Renal pelvis (tissue), 4 donors: ENCODE measurements around the gene SLC25A18. TPM values are rescaled to one million over a fixed set of nuclear protein-coding genes. Genes with fewer than 3 reads are reported as not detected.

Source experiments
- DNase-seq: peaks from one replicate; pipeline ENCODE4 v3.0.0-alpha.2; 2013
- polyA plus RNA-seq, 3 donors: library from polyadenylated mRNA; unstranded; fragments of 120-200 nt; gene quantifications; one replicate each; pipeline ENCODE4 v1.2.1, GENCODE V29; 2013; ENCODE audit not compliant: insufficient read length in 3 of 3

Gene SLC25A18
- polyA plus RNA-seq, 3 donors: 0.89 to 2.0 (median 1.9) TPM

GRCh38 chr22:17566776-17567175, 3.5 kb downstream of the SLC25A18 start:
- no peak for DNase-seq

GRCh38 chr22:17569971-17570511, 6.7 kb downstream of the SLC25A18 start:
- DNase-seq: peak; percentile 44

DNA sequence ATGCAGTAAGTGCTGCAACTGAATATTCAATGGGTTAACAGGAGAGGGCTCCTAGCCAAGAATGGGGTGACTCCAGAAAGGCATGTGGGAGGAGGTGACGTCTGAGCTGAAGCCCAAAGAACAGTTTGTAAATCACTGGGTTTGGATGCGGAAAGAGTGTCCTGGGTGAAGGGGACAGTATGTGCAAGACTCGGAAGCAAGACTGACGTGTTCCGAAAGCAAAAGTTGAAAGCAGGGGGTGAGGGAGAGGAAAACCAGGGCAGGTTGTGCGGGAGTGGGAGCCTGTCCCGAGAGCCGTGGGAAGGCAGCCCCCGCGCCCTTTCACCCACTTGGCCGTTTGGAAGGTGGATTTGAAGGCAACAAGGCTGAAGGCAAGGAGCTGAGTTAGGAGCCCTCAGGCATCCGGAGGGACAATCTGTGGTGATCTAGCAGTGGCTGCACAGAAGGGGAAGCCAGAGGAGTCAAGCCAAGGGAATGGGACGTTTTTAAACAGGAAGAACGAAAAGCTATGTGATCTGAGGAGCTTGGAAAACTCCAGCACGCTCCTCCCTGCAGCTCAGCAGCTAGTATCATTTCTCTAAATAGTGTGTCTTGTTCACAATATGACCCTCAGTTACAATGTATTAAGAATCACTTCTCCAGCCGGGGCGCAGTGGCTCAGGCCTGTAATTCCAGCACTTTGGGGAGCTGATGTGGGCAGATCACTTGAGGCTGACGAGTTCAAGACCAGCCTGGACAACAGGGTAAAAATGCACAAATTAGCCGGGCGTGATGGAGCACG, 7.7 kb downstream of the SLC25A18 start:
- peak; percentile 61 for DNase-seq

DNA sequence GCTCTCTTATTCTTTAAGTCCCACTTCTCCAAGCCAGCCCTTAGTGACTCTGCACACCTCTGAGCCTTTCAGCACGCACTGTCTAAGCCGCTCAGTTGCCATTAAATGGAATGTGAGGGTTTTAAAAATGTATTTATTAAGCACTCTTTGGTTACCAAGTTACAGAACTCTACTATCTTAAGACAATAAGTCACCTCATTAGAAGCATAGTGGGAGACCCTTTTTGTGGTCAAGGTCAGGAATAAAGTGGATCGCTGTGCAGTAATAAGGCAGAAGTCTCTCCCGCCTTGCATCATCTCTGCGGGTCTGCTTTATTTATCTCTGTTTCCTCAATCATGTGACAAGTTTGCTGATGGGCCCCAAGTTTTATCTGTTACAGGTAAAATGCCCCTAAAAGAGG, 11.9 kb downstream of the SLC25A18 start:
- DNase-seq: no peak

DNA sequence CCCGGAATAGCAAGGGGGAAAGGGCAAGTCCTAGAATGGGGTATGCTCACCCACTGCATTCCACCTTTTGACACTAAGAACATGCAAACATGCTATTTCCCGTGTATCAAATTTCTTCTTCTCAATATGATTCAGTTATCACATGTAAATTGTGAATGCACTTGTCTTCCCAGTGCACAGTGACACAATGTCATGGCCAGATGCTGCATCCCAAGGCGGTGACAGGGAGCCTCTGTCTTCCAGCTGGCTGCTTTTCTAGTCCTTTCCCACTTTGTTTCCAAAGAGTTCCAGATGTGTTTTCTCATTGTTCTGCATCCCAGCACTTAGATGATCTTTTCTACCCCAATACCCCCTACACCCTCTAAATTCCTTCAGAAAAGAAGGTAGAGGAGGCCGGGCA, 12.4 kb downstream of the SLC25A18 start:
- DNase-seq: no peak

DNA sequence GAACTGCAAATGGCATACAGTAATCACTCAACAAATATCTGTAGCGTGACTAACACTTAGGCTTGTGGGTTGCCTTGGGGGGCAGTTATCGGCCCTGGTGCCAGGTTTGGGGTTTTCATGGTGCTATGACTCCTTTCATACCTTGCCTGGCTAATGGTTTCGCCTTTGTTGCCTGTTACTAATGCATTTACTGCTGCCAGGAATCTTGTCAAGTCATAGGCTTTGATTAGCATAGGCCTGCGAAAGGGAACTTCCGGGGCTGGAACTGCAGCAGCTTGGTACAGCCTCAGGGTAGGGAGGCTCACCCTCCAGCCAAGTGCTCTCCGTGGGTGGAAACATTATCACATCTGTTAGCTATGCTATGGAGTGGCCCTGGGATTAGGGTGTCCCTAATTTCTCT, 13.2 kb downstream of the SLC25A18 start:
- DNase-seq: no peak

DNA sequence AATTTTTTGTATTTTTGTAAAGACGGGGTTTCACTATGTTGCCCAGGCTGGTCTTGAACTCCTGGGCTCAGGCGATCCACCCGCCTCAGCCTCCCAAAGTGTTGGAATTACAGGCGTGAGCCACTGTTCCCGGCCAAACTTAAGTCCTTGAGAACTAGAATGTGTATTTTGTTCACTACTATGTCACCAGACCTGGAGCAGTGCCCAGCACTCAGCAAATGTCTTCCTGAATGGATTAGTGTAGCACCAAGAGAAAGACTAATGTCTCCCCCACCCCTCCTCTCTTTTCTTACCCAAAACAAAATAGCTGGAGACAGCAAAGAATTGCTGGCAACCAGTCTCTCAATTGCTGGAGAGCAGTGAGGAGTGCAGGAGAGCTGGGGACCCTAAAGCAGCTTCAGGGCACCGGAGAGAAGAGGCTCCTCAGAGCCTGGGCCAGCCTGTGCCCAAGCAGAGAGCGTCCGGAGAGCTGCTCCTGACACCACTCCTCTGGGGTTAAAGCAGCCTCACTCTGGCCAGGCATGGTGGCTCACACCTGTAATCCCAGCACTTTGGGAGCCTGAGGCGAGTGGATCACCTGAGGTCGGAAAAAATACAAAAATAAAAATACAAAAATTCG, 14.9 kb downstream of the SLC25A18 start:
- DNase-seq: peak; percentile 39

DNA sequence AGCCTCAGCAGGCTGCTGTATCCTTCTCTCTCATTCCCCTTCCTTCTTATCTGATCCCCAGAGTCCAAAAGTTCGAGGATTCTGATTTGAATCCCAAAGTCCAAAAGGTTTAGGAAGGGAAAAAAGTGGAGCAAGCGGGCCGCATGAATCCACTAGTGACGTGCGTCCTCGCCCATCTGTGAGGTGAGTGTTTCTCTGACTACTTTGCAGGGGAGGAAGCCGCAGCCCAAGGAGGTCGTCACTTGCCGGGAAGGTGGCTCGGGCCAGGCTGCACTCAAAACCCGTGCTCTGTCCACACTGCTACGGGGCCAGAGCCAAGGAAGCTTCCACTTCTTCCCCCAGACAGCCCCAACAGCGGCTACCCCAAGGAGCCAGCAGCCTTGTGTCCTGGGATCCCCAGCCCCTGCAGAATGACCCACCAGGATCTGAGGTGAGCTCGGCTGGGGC, 16.3 kb downstream of the SLC25A18 start:
- DNase-seq: no peak

DNA sequence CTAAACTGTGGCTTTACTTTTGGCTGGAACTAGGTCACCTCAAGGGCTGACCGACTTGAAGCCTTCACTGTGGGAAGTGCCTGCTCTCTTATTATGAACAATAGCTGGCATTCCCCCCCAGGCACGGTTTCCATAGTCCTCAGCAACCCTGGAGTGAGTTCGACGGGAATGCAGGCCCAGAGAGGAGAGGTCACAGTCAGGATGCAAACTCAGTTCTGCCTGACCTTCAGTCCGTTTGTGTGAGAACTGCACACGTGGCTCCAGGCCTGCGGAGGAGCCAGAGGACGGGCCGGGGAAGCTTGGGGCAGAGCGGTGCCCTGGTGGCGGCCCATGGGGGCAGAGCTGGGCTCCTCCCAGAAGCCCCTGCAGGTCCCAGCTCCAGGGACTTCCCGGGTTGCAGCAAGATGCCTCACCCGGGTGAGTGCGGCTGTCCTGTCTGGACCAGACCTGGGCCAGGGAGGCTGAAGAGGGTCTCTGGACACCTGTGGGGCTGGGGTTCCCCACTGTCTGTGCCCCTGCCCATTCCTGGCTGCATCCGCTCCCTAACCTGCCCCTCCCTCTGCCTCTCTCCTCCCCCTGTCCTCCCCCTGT, 17.2 kb downstream of the SLC25A18 start:
- DNase-seq: no peak

GRCh38 chr22:17581056-17581455, 17.8 kb downstream of the SLC25A18 start:
- no peak for DNase-seq

DNA sequence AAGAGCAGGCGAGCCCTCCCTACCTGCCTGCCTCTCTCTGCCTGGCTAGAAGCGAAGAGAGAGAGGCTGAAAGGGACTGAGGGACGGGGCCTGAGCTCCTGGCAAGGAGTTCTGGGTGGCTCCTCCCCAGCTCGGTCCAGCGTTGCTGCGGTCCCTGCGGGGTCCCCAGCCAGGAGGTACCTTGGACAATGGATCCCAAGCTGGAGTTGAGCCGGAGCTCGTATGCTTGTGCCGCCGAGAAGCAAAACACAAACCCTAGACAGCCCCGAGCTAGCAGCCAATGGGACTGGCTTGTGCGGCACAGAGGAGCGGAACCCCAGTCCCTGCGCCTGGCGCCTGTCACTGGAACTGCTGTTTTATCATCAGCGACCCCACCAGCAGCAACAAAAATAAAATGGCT, 18.3 kb downstream of the SLC25A18 start:
- DNase-seq: no peak

DNA sequence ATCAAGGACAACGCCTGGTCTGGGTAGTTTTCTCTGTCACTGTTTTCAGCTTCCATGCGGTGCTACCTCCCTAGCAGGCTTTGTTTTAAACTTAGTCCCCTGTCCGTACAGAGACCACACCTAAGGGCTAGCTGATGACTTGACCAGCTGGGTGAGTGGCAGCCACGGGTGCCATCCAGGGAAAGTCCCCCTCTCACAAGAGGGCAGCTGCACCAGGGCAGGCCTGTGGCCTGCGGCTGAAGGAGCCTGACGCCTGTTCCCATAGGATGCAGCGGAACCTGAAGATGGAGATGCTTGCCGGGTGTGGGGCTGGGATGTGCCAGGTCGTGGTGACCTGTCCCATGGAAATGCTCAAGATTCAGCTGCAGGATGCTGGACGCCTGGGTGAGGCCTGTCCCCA, 19.9 kb downstream of the SLC25A18 start:
- DNase-seq: no peak

DNA sequence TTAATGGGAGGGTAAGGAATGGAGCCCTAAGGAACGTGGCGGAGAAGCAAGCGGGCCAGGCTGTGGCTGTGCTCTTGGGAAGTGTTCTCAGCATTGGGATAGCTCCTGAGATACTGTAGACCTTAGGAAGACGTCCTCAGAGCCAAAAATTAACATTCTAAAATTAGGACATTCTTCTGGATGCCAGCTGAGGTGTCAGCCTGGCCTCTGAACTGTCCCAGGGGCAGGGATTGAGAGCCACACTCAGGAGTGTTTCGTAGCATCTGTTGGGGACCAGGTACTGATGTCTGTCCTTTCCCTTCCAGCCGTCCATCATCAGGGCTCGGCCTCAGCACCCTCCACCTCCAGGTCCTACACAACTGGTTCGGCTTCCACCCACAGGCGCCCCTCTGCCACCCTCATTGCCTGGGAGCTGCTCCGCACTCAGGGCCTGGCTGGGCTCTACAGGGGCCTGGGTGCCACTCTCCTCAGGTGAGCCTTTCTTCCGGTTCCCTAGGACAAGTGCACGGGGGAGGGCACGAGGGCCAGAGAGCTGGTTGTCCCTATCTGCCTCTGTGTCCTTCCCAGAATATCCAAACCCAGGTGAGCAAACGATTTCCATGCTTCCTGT, 23.6 kb downstream of the SLC25A18 start:
- DNase-seq: no peak

DNA sequence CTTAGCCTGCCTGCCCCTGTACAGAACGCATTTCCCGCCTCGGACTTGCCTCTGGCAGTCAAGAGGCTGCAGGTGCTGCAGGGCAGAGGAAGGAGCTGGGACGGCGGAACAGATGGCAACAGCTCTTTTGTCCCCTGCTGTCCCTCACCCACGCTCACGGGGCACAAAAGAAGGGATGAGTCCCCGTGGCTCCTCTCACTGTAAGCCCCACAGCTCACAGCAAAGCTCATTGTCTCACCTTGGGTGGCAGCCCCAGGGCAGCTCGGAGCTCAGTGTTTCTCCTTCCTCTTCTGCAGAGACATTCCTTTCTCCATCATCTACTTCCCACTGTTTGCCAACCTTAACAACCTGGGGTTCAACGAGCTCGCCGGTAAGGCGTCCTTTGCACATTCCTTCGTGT, 24.3 kb downstream of the SLC25A18 start:
- DNase-seq: no peak

- DNase-seq: no peak
These were observed 25.3 kb downstream of the SLC25A18 start for GRCh38 chr22:17588606-17589005.

DNA sequence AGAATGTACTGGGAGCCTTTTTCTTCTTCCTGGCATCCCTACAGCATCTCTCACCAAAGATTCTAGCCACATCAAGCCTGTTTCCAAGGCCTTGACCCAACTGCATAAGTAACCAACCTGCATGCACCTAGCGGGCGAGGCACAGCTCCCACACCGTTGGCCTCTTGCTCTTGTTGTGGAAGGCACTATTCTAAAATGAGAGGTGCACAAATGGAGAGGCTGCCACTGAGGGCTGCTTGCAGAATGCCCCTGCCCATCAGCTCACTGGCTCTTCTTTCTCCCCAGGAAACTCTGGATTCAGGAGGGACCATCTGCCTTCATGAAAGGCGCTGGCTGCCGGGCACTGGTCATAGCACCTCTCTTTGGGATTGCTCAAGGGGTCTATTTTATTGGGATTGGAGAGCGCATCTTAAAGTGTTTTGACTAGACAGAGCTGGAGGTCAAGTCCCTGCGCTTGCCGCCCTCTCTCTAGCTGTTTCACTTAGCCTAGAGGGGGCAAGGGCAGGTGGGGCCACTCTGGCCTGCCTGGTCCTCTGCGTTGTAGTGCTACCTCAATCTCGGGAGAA, 26.6 kb downstream of the SLC25A18 start:
- no peak for DNase-seq

DNA sequence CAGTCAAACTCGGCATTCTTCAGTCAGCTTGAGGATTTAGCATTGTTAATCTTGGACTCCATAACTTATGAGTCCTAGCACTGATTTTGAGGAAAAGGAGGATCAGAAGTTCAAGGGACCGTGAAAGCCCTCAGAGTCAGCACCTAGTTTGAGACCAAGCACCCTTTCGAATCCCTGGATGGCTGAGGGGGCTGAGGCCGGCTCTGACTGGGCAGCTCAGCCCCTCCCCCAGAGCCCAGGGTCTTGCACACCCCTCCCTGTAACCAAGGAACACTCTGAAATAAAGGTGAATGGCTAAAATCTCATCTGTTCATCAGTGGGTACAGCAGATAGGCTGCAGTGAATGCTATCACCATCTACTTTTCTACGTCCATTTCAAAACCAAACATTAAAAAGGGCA, 27.3 kb downstream of the SLC25A18 start:
- no peak for DNase-seq

GRCh38 chr22:17592201-17592600, 28.9 kb downstream of the SLC25A18 start:
- DNase-seq: no peak

DNA sequence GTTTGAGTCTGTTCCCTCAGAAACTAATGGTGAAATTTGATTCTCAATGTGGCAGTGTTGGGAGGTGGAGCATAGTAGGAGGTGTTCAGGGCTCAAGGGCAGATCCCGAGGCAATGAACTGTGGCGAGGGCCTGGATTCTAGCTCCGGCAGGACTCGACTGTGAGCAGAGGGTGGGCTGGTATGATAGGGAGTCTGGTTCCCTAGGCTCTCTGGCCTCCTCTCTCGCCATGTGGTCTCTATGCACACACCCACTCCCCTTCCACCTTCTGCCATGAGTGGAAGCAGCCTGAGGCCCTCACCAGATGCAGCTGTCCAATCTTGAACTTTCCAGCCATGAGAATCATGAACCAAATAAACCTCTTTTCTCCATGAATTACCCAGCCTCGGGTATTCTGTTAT, 32.9 kb downstream of the SLC25A18 start:
- DNase-seq: no peak

- no peak for DNase-seq
These were observed 33.9 kb downstream of the SLC25A18 start for GRCh38 chr22:17597217-17597616.

DNA sequence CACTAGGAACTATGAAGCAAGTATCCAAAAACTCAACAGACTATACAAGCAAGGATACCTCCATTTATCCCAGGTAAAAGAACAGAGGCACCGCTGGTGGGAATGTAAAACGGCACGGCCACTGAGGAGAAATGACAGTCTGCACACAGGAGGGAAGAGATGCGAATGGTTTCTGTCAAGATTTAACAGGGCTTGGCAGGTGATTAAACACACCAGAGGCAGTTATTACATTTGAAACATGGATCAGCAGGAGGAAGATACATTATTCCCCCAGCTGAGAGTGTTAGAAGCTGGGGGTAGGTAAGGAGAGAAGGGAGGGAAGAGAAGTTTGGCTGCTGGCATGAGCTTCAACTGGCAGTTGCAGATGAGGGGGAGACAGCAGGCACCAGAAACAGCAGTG, 35.0 kb downstream of the SLC25A18 start:
- no peak for DNase-seq

- DNase-seq: no peak
These were observed 37.7 kb downstream of the SLC25A18 start for GRCh38 chr22:17601031-17601430.
